Measurements from ENCODE around the gene ARHGEF7. TPM values are rescaled to one million over a fixed set of nuclear protein-coding genes. Genes with fewer than 3 reads are reported as not detected.

Gene ARHGEF7
- total RNA-seq, 1 donor from 2014 or later = 270 TPM

GRCh38 chr13:111287201-111287600, 172.1 kb downstream of the ARHGEF7 start:
- Mint-ChIP-seq H3K27me3 (ENCODE audit: unreplicated experiment) (peaks cover 10% of the 10 kb centered on the region), H3K4me1 (ENCODE audit: unreplicated experiment) (no peaks in the 10 kb centered on the region), H3K9me3 (ENCODE audit: unreplicated experiment) (no peaks in the 10 kb centered on the region), H3K4me3 (ENCODE audit: unreplicated experiment) (peak overlapping the region; percentile 37), H3K36me3 (ENCODE audit: low read depth, unreplicated experiment) (peaks cover 56% of the 10 kb centered on the region), H3K27ac (ENCODE audit: unreplicated experiment) (no peak overlapping the region)
- DNase-seq (ENCODE audit: low spot score) = no peak
- TF ChIP-seq CTCF (IDR thresholded peaks at IDR 0.05; ENCODE audit: unreplicated experiment) = no peak

GRCh38 chr13:111288276-111288675, 173.2 kb downstream of the ARHGEF7 start:
- no peak for DNase-seq (ENCODE audit: low spot score)
- Mint-ChIP-seq H3K27ac (ENCODE audit: unreplicated experiment) (no peak overlapping the region), H3K27me3 (ENCODE audit: unreplicated experiment) (peaks cover 9% of the 10 kb centered on the region), H3K4me1 (ENCODE audit: unreplicated experiment) (no peaks in the 10 kb centered on the region), H3K9me3 (ENCODE audit: unreplicated experiment) (no peaks in the 10 kb centered on the region), H3K36me3 (ENCODE audit: low read depth, unreplicated experiment) (peaks cover 57% of the 10 kb centered on the region), H3K4me3 (ENCODE audit: unreplicated experiment) (no peak overlapping the region)
- TF ChIP-seq CTCF (IDR thresholded peaks at IDR 0.05; ENCODE audit: unreplicated experiment) = no peak

GRCh38 chr13:111289251-111289650, 174.1 kb downstream of the ARHGEF7 start:
- TF ChIP-seq CTCF (IDR thresholded peaks at IDR 0.05; ENCODE audit: unreplicated experiment) = no peak
- H3K9me3 Mint-ChIP-seq (ENCODE audit: unreplicated experiment) = no peaks in the 10 kb centered on the region
- H3K36me3 Mint-ChIP-seq (ENCODE audit: low read depth, unreplicated experiment) = peaks cover 52% of the 10 kb centered on the region
- no peak for DNase-seq (ENCODE audit: low spot score)
- H3K4me1 Mint-ChIP-seq (ENCODE audit: unreplicated experiment) = no peaks in the 10 kb centered on the region
- H3K4me3 Mint-ChIP-seq (ENCODE audit: unreplicated experiment) = no peak overlapping the region
- H3K27ac Mint-ChIP-seq (ENCODE audit: unreplicated experiment) = no peak overlapping the region
- peaks cover 9% of the 10 kb centered on the region for H3K27me3 Mint-ChIP-seq (ENCODE audit: unreplicated experiment)

- Mint-ChIP-seq H3K4me1 (ENCODE audit: unreplicated experiment) (no peaks in the 10 kb centered on the region), H3K9me3 (ENCODE audit: unreplicated experiment) (no peaks in the 10 kb centered on the region), H3K27ac (ENCODE audit: unreplicated experiment) (no peak overlapping the region), H3K4me3 (ENCODE audit: unreplicated experiment) (no peak overlapping the region), H3K36me3 (ENCODE audit: low read depth, unreplicated experiment) (peaks cover 47% of the 10 kb centered on the region), H3K27me3 (ENCODE audit: unreplicated experiment) (peaks cover 5% of the 10 kb centered on the region)
- no peak for TF ChIP-seq CTCF (IDR thresholded peaks at IDR 0.05; ENCODE audit: unreplicated experiment)
- no peak for DNase-seq (ENCODE audit: low spot score)
Measured at GRCh38 chr13:111291908-111292307, 176.8 kb downstream of the ARHGEF7 start.

- H3K4me1 Mint-ChIP-seq (ENCODE audit: unreplicated experiment) = no peaks in the 10 kb centered on the region
- peaks cover 40% of the 10 kb centered on the region for H3K36me3 Mint-ChIP-seq (ENCODE audit: low read depth, unreplicated experiment)
- no peak overlapping the region for H3K4me3 Mint-ChIP-seq (ENCODE audit: unreplicated experiment)
- TF ChIP-seq CTCF (IDR thresholded peaks at IDR 0.05; ENCODE audit: unreplicated experiment) = no peak
- DNase-seq (ENCODE audit: low spot score) = no peak
- no peaks in the 10 kb centered on the region for H3K27me3 Mint-ChIP-seq (ENCODE audit: unreplicated experiment)
- H3K27ac Mint-ChIP-seq (ENCODE audit: unreplicated experiment) = no peak overlapping the region
- no peaks in the 10 kb centered on the region for H3K9me3 Mint-ChIP-seq (ENCODE audit: unreplicated experiment)
Measured at GRCh38 chr13:111292710-111293485, 177.8 kb downstream of the ARHGEF7 start.

Measured in endothelial cell (in vitro differentiated cells).